Endothelial cell of umbilical vein (primary cell): ENCODE data around the gene LRRK1. TPM values are rescaled to one million over a fixed set of nuclear protein-coding genes. Genes with fewer than 3 reads are reported as not detected.

Source experiments
- BruUV-seq: library from RNA; stranded (reverse); fragments of 400-500 nt; replicated peaks from 2 replicates; lab custom pipeline; 2021; lab: Mats Ljungman, UMichigan
- CTCF ChIA-PET: fragments of 300-600, 350-600 bp; sonication (Branson Sonifier 250); formaldehyde crosslinking; loops from one replicate; lab custom pipeline; 2021; ENCODE audit warnings: antibody characterized with exemption, inconsistent platforms; lab: Charles Lee
- POLR2A ChIA-PET: fragments of 300-600, 350-600 bp; sonication (Branson Sonifier 250); formaldehyde crosslinking; loops from one replicate; lab custom pipeline; 2021; ENCODE audit warnings: antibody characterized with exemption, inconsistent platforms; lab: Charles Lee
- DNase-seq: peaks from one replicate; pipeline ENCODE4 v3.0.0-alpha.2; 2011; ENCODE audit warnings: low read depth, low spot score
- FAIRE-seq: peaks from 2 replicates; lab custom pipeline; 2011; peaks lifted over from hg19 to GRCh38; lab: Jason Lieb, UNC
- H2AFZ ChIP-seq: 2 replicates; pipeline ENCODE4 v1.6.0; 2012; ENCODE audit warnings: low read depth, low read length, control low read depth, inconsistent platforms
- H3K27ac ChIP-seq: 2 replicates; pipeline ENCODE4 v1.5.1; 2011; ENCODE audit warnings: low read depth, mild to moderate bottlenecking, control low read depth, low read length, moderate library complexity; ENCODE audit not compliant: insufficient read depth
- H3K27me3 ChIP-seq, 2 experiments: 2 replicates each; pipeline versions ENCODE4 v1.6.0 to v1.6.1; 2011; ENCODE audit warnings: low read length in 2 of 2, mixed read lengths in 1 of 2; ENCODE audit not compliant: control insufficient read depth in 2 of 2, insufficient read depth in 2 of 2
- H3K36me3 ChIP-seq, 2 experiments: 2 replicates in 1 of 2; 3 replicates in 1 of 2; pipeline ENCODE4 v1.5.1; 2011; ENCODE audit warnings: low read length in 2 of 2, mild to moderate bottlenecking in 1 of 2, moderate library complexity in 1 of 2; ENCODE audit not compliant: control insufficient read depth in 2 of 2, insufficient read depth in 2 of 2; ENCODE audit errors: extremely low read depth in 1 of 2
- H3K4me1 ChIP-seq: 3 replicates; pipeline ENCODE4 v1.5.1; 2011; ENCODE audit warnings: mild to moderate bottlenecking, low read length; ENCODE audit not compliant: control insufficient read depth, insufficient read depth; ENCODE audit errors: extremely low read depth
- H3K4me2 ChIP-seq: 2 replicates; pipeline ENCODE4 v1.6.1; 2011; ENCODE audit warnings: low read length, control low read depth, mixed read lengths; ENCODE audit not compliant: insufficient read depth
- H3K4me3 ChIP-seq, 3 experiments: fragments of 200-600 bp in 1 of 3; sonication (generic), shearing (Covaris generic) in 1 of 3; replicated peaks in 1 of 3; 2 replicates each; pipeline ENCODE4 v1.5.1; 2011 to 2016; ENCODE audit warnings: control low read depth in 3 of 3, low read length in 3 of 3, mild to moderate bottlenecking in 2 of 3, inconsistent platforms in 1 of 3, low read depth in 1 of 3, moderate library complexity in 1 of 3; ENCODE audit not compliant: insufficient read depth in 1 of 3
- H3K79me2 ChIP-seq: 2 replicates; pipeline ENCODE4 v1.6.0; 2012; ENCODE audit warnings: low read length, inconsistent platforms; ENCODE audit not compliant: control insufficient read depth, insufficient read depth
- H3K9ac ChIP-seq: replicated peaks from 2 replicates; pipeline ENCODE3; 2011; ENCODE audit warnings: low read length, control low read depth; ENCODE audit not compliant: insufficient read depth; ENCODE audit errors: extremely low read depth
- H3K9me1 ChIP-seq: replicated peaks from 3 replicates; pipeline ENCODE4 v1.6.0; 2011; ENCODE audit warnings: mild to moderate bottlenecking, low read length; ENCODE audit not compliant: control insufficient read depth, insufficient read depth; ENCODE audit errors: extremely low read depth
- H3K9me3 ChIP-seq: replicated peaks from 2 replicates; pipeline ENCODE4 v1.5.1; 2012; ENCODE audit warnings: low read length, inconsistent platforms; ENCODE audit not compliant: control insufficient read depth, insufficient read depth
- H4K20me1 ChIP-seq: replicated peaks from 2 replicates; pipeline ENCODE3; 2011; ENCODE audit warnings: mild to moderate bottlenecking, low read length; ENCODE audit not compliant: control insufficient read depth, insufficient read depth; ENCODE audit errors: extremely low read depth
- CTCF ChIP-seq, 2 donors: IDR thresholded peaks; 1 replicate in 1 of 2; 2 replicates in 1 of 2; pipeline ENCODE4 v1.5.1; 2011; ENCODE audit warnings: low read length in 2 of 2, mild to moderate bottlenecking in 2 of 2, moderate library complexity in 2 of 2, control low read depth in 1 of 2, inconsistent platforms in 1 of 2, low read depth in 1 of 2; ENCODE audit not compliant: insufficient read depth in 1 of 2; ENCODE audit errors: extremely low read depth in 1 of 2
- EZH2 ChIP-seq: IDR thresholded peaks from 2 replicates; pipeline ENCODE4 v1.6.1; 2012; ENCODE audit warnings: borderline replicate concordance, low read depth, mild to moderate bottlenecking, moderate library complexity, low read length, inconsistent platforms; ENCODE audit not compliant: severe bottlenecking
- FOS ChIP-seq: IDR thresholded peaks from 2 replicates; pipeline ENCODE4 v1.6.1; 2011; ENCODE audit warnings: mild to moderate bottlenecking, low read length, moderate library complexity, borderline replicate concordance; ENCODE audit not compliant: insufficient read depth
- GATA2 ChIP-seq: IDR thresholded peaks from 2 replicates; pipeline ENCODE4 v1.7.0; 2011; ENCODE audit warnings: low read depth, mild to moderate bottlenecking, moderate library complexity, mixed read lengths, low read length; ENCODE audit not compliant: insufficient read length, insufficient read depth
- JUN ChIP-seq: IDR thresholded peaks from 2 replicates; pipeline ENCODE4 v1.6.1; 2011; ENCODE audit warnings: borderline replicate concordance, low read depth; ENCODE audit not compliant: insufficient read length, insufficient read depth
- MAX ChIP-seq: IDR thresholded peaks from 2 replicates; pipeline ENCODE4 v1.6.1; 2011; ENCODE audit not compliant: insufficient read depth, insufficient read length
- MYC ChIP-seq: IDR thresholded peaks from one replicate; pipeline ENCODE4 v1.6.1; 2011; ENCODE audit warnings: mild to moderate bottlenecking, low read depth, low read length
- POLR2A ChIP-seq: IDR thresholded peaks from 2 replicates; pipeline ENCODE4 v1.6.1; 2012; ENCODE audit warnings: low read depth, mild to moderate bottlenecking, control low read depth, low read length
- POLR2AphosphoS5 ChIP-seq: IDR thresholded peaks from 2 replicates; pipeline ENCODE4 v1.6.1; 2012; ENCODE audit warnings: low read depth, mild to moderate bottlenecking, control low read depth, low read length, moderate library complexity; ENCODE audit not compliant: insufficient read depth
- dilution Hi-C: fragments of 300-500 bp; cut with MboI; formaldehyde crosslinking; loops from one replicate; pipeline ENCODE4 v1.15.0; 2019; ENCODE audit warnings: low sequenced_read_pairs; ENCODE audit not compliant: extremely low pct_ligation_motif_present
- intact Hi-C: fragments of 100-400 bp; cut with micrococcal nuclease; formaldehyde crosslinking; loops from one replicate; pipeline ENCODE4 v1.10.0; 2022
- polyA plus RNA-seq, 4 experiments: library from polyadenylated mRNA; depleted of rRNA in 3 of 4; stranded (reverse) in 3 of 4; unstranded in 1 of 4; fragments of >200 nt; gene quantifications; 2 replicates each; pipeline versions ENCODE4 v1.2.1 to v1.2.3, GENCODE V29; 2011 to 2012; ENCODE audit warnings: missing spikeins in 1 of 4
- total RNA-seq: library from RNA; stranded (reverse); gene quantifications from 2 replicates; pipeline ENCODE4 v1.2.3, GENCODE V29; 2021

LRRK1 gene
- total and polyA plus RNA-seq, 2 donors (not counting 3 experiments of a cell fraction or from before 2014, with no cell fraction given): 11.0 to 22.1 TPM

GRCh38 chr15:101009176-101009575, 90.0 kb downstream of the LRRK1 start:
- no TSS peak for BruUV-seq
- no peak overlapping the region for H3K27ac ChIP-seq
- no peak overlapping the region for H3K4me3 ChIP-seq
- no peak overlapping the region for H3K4me2 ChIP-seq
- H3K36me3 ChIP-seq: peaks cover 0 to 3% of the 10 kb centered on the region in 2 experiments
- no peak overlapping the region for H2AFZ ChIP-seq
- H4K20me1 ChIP-seq: no peaks in the 10 kb centered on the region
- ChIA-PET CTCF (interaction anchor here (0.8 to 7.2 kb wide), 18 partner anchors 12 to 659 kb away, joined by 3 to 371 read pairs (median 8); partner anchors contain the start of genes CHSY1 and LRRK1), POLR2A (no interaction called here)
- no peaks in the 10 kb centered on the region for H3K9me1 ChIP-seq
- dilution Hi-C loops (no loop called here), intact Hi-C loops (loop anchor here (5.0 kb wide), 1 partner anchor 107 kb away; no protein-coding TSS in a partner anchor)
- no peaks in the 10 kb centered on the region for H3K9me3 ChIP-seq
- H3K27me3 ChIP-seq: no peaks in the 10 kb centered on the region
- no peak for DNase-seq
- no peak for TF ChIP-seq JUN
- no peak for TF ChIP-seq GATA2
- TF ChIP-seq EZH2: no peak
- no peak for TF ChIP-seq POLR2A
- TF ChIP-seq MYC: no peak
- TF ChIP-seq MAX: no peak
- TF ChIP-seq FOS: no peak
- TF ChIP-seq CTCF (IDR thresholded peaks at IDR 0.05; ENCODE audit: extremely low read depth in 1 of 2, insufficient read depth in 1 of 2, low read depth in 1 of 2, low read length in 2 of 2): no peak
- no peak for TF ChIP-seq POLR2AphosphoS5
- FAIRE-seq: no peak
- H3K79me2 ChIP-seq: no peaks in the 10 kb centered on the region
- H3K4me1 ChIP-seq: peaks cover 6% of the 10 kb centered on the region
- no peak overlapping the region for H3K9ac ChIP-seq
